Measurements from ENCODE around the gene DOK5. TPM values are rescaled to one million over a fixed set of nuclear protein-coding genes. Genes with fewer than 3 reads are reported as not detected.

The DOK5 gene
- total and polyA plus RNA-seq, 2 donors (not counting 3 experiments of a cell fraction or from before 2014, with no cell fraction given) = 3.5 to 14.2 TPM

GRCh38 chr20:54648421-54649142 lies 173.2 kb downstream of the DOK5 start:
- Histone ChIP-seq H3K9ac (replicated peaks; ENCODE audit: extremely low read depth, insufficient read depth, low read length) (no peak overlapping the region), H3K4me3 (replicated peaks in 1 of 3; ENCODE audit: insufficient read depth in 1 of 3, low read depth in 1 of 3, low read length in 3 of 3) (no peak overlapping the region), H4K20me1 (replicated peaks; ENCODE audit: control insufficient read depth, extremely low read depth, insufficient read depth, low read length) (no peaks in the 10 kb centered on the region), H3K9me3 (replicated peaks; ENCODE audit: control insufficient read depth, insufficient read depth, low read length) (no peaks in the 10 kb centered on the region), H3K9me1 (replicated peaks; ENCODE audit: control insufficient read depth, extremely low read depth, insufficient read depth, low read length) (no peaks in the 10 kb centered on the region), H2AFZ (ENCODE audit: low read depth, low read length) (no peak overlapping the region), H3K36me3 (ENCODE audit: control insufficient read depth in 2 of 2, extremely low read depth in 1 of 2, insufficient read depth in 2 of 2, low read length in 2 of 2) (no peaks in the 10 kb centered on the region), H3K79me2 (ENCODE audit: control insufficient read depth, insufficient read depth, low read length) (no peaks in the 10 kb centered on the region), H3K4me2 (ENCODE audit: insufficient read depth, low read length) (no peak overlapping the region), H3K4me1 (ENCODE audit: control insufficient read depth, extremely low read depth, insufficient read depth, low read length) (no peaks in the 10 kb centered on the region), H3K27me3 (ENCODE audit: control insufficient read depth in 2 of 2, insufficient read depth in 2 of 2, low read length in 2 of 2) (no peaks in the 10 kb centered on the region), H3K27ac (ENCODE audit: insufficient read depth, low read depth, low read length) (no peak overlapping the region)
- ChIA-PET CTCF (interaction anchor here (0.7 to 2.9 kb wide), 13 partner anchors 10 to 1695 kb away, joined by 3 to 38 read pairs (median 7); partner anchors contain the start of gene PFDN4), POLR2A (no interaction called here)
- intact Hi-C loops (cut with micrococcal nuclease) (loop anchor here (1.0 to 5.0 kb wide), 2 partner anchors 171 to 308 kb away; partner anchors contain the start of gene DOK5), dilution Hi-C loops (cut with MboI; ENCODE audit: extremely low pct_ligation_motif_present, low sequenced_read_pairs) (no loop called here)
- BruUV-seq (replicated peaks) = no TSS peak
- DNase-seq (ENCODE audit: low read depth, low spot score) (no peak), FAIRE-seq (no peak)
- TF ChIP-seq EZH2 (IDR thresholded peaks at IDR 0.05; ENCODE audit: borderline replicate concordance, low read depth, low read length, severe bottlenecking) = no peak
- no peak for TF ChIP-seq POLR2A (IDR thresholded peaks at IDR 0.05; ENCODE audit: low read depth, low read length)
- no peak for TF ChIP-seq GATA2 (IDR thresholded peaks at IDR 0.05; ENCODE audit: insufficient read depth, insufficient read length, low read depth, low read length)
- TF ChIP-seq MYC (IDR thresholded peaks at IDR 0.05; ENCODE audit: low read depth, low read length) = no peak
- no peak for TF ChIP-seq CTCF (IDR thresholded peaks at IDR 0.05; ENCODE audit: extremely low read depth in 1 of 2, insufficient read depth in 1 of 2, low read depth in 1 of 2, low read length in 2 of 2)
- no peak for TF ChIP-seq MAX (IDR thresholded peaks at IDR 0.05; ENCODE audit: insufficient read depth, insufficient read length)
- TF ChIP-seq POLR2AphosphoS5 (IDR thresholded peaks at IDR 0.05; ENCODE audit: insufficient read depth, low read depth, low read length) = no peak
- no peak for TF ChIP-seq JUN (IDR thresholded peaks at IDR 0.05; ENCODE audit: borderline replicate concordance, insufficient read depth, insufficient read length, low read depth)
- TF ChIP-seq FOS (IDR thresholded peaks at IDR 0.05; ENCODE audit: borderline replicate concordance, insufficient read depth, low read length) = no peak
